Testis (tissue), 3 donors: ENCODE results near the gene TSSC4. TPM values are rescaled to one million over a fixed set of nuclear protein-coding genes. Genes with fewer than 3 reads are reported as not detected.

ENCODE experiments used
- DNase-seq: peaks from one replicate; pipeline ENCODE4 v3.0.0-alpha.2; 2019
- H3K27ac ChIP-seq, 2 donors: fragments of 200-600 bp; sonication (generic); one replicate each; pipeline ENCODE4 v1.5.1; 2019
- H3K27me3 ChIP-seq: fragments of 200-600 bp; sonication (generic); one replicate; pipeline ENCODE4 v1.5.1; 2019
- H3K36me3 ChIP-seq: fragments of 200-600 bp; sonication (generic); one replicate; pipeline ENCODE4 v1.5.1; 2017; ENCODE audit warnings: low read depth; ENCODE audit errors: missing control alignments
- H3K4me1 ChIP-seq: fragments of 200-600 bp; sonication (generic); one replicate; pipeline ENCODE4 v1.5.1; 2019
- H3K4me3 ChIP-seq, 2 donors: fragments of 200-600 bp; sonication (generic); one replicate each; pipeline ENCODE4 v1.5.1; 2017 to 2019
- H3K9me3 ChIP-seq: fragments of 200-600 bp; sonication (generic); one replicate; pipeline ENCODE4 v1.5.1; 2017
- CTCF ChIP-seq, 3 experiments: fragments of 450-650 bp in 2 of 3; fragments of 200-600 bp in 1 of 3; sonication (generic) in 1 of 3; IDR thresholded peaks; one replicate each; pipeline ENCODE4 v1.5.1; 2016 to 2019; ENCODE audit warnings: antibody characterized with exemption in 3 of 3, mild to moderate bottlenecking in 2 of 3, moderate library complexity in 1 of 3
- POLR2A ChIP-seq: fragments of 450-650 bp; IDR thresholded peaks from one replicate; pipeline ENCODE4 v1.6.1; 2017; ENCODE audit warnings: antibody characterized with exemption, mild to moderate bottlenecking, moderate library complexity
- WGBS, 2 donors: methylation state at CpG; one replicate each; pipeline ENCODE4 v1.1.5; 2018; 5-methylcytosine and 5-hydroxymethylcytosine counted together
- intact Hi-C: fragments of 100-400 bp; cut with DNase I; formaldehyde crosslinking; loops from one replicate; pipeline ENCODE4 v1.15.1; 2023; ENCODE audit warnings: low total_unique reads
- polyA plus RNA-seq: library from polyadenylated mRNA; stranded (reverse); fragments of 350-450 nt; fragmentation: Illumina TruSeq; extraction: RNeasy Lipid Tissue Mini Kit (QIAGEN cat#74804); gene quantifications from one replicate; pipeline ENCODE4 v1.2.3, GENCODE V29; 2014; ENCODE audit warnings: low read depth, low replicate concordance; ENCODE audit not compliant: insufficient read depth
- total RNA-seq, 2 donors: library from RNA; depleted of rRNA; stranded (reverse); fragments of >200 nt; gene quantifications; one replicate each; pipeline ENCODE4 v1.2.3, GENCODE V29; 2016

TSSC4 gene
- total and polyA plus RNA-seq, 3 donors from 2014 or later = 87.4 to 133 (median 95.5) TPM

- Histone ChIP-seq H3K27me3 (no peaks in the 10 kb centered on the region), H3K4me1 (peaks cover 67% of the 10 kb centered on the region), H3K9me3 (no peaks in the 10 kb centered on the region), H3K27ac (peak overlapping the region; percentile 97 to 98), H3K4me3 (no peak overlapping the region), H3K36me3 (no peaks in the 10 kb centered on the region)
- TF ChIP-seq POLR2A (no peak), CTCF (IDR thresholded peaks at IDR 0.05) (no peak)
- peak; percentile 84 for DNase-seq
- intact Hi-C loops = no loop called here
- WGBS, 2 donors = 27 to 67% methylated on average over 10 to 20 of the region's 20 CpGs
These were observed 19.7 kb upstream of the TSSC4 start for GRCh38 chr11:2380807-2381350.

GRCh38 chr11:2381494-2382128 is 18.9 kb upstream of the TSSC4 start:
- intact Hi-C loops = no loop called here
- TF ChIP-seq CTCF (IDR thresholded peaks at IDR 0.05) = no peak
- TF ChIP-seq POLR2A = no peak
- H3K36me3 ChIP-seq = no peaks in the 10 kb centered on the region
- H3K9me3 ChIP-seq = no peaks in the 10 kb centered on the region
- no peak overlapping the region for H3K4me3 ChIP-seq
- peaks cover 72% of the 10 kb centered on the region for H3K4me1 ChIP-seq
- no peak for DNase-seq
- H3K27ac ChIP-seq = peak overlapping the region; percentile 97 to 98
- H3K27me3 ChIP-seq = no peaks in the 10 kb centered on the region
- 75 to 84% methylated on average over 9 to 11 of the region's 11 CpGs for WGBS, 2 donors

- DNase-seq = no peak
- Histone ChIP-seq H3K9me3 (no peaks in the 10 kb centered on the region), H3K36me3 (no peaks in the 10 kb centered on the region), H3K4me3 (no peak overlapping the region), H3K27me3 (no peaks in the 10 kb centered on the region), H3K4me1 (peaks cover 77% of the 10 kb centered on the region), H3K27ac (peak overlapping the region; percentile 97 to 98)
- WGBS, 2 donors = 40 to 57% methylated on average over 4 to 11 of the region's 11 CpGs
- intact Hi-C loops = no loop called here
- TF ChIP-seq CTCF (IDR thresholded peaks at IDR 0.05) (no peak), POLR2A (no peak)
These were observed 18.4 kb upstream of the TSSC4 start for GRCh38 chr11:2382129-2382517.

- no peaks in the 10 kb centered on the region for H3K9me3 ChIP-seq
- WGBS, 2 donors = 33 to 36% methylated on average over 7 to 22 of the region's 26 CpGs
- no peaks in the 10 kb centered on the region for H3K36me3 ChIP-seq
- intact Hi-C loops = no loop called here
- no peak overlapping the region for H3K4me3 ChIP-seq
- DNase-seq = peak; percentile 72
- H3K27ac ChIP-seq = peak overlapping the region; percentile 88 to 97
- TF ChIP-seq CTCF (IDR thresholded peaks at IDR 0.05) (no peak), POLR2A (no peak)
- H3K27me3 ChIP-seq = no peaks in the 10 kb centered on the region
- peaks cover 88% of the 10 kb centered on the region for H3K4me1 ChIP-seq
These were observed 17.4 kb upstream of the TSSC4 start for GRCh38 chr11:2382936-2383851.
